PC-3 (cell line): ENCODE data around the gene FAH. TPM values are rescaled to one million over a fixed set of nuclear protein-coding genes. Genes with fewer than 3 reads are reported as not detected.

ENCODE experiments used
- ATAC-seq: fragments of 200-7000 bp; cut with Tn5 transposase; 2 replicates; pipeline ENCODE4 v1.9.1; 2020; ENCODE audit warnings: mild to moderate bottlenecking, moderate library complexity
- BruUV-seq: library from RNA; stranded (reverse); fragments of 400-500 nt; replicated peaks from 2 replicates; lab custom pipeline; 2021; lab: Mats Ljungman, UMichigan
- CTCF ChIA-PET: fragments of 300-600 bp; sonication (Branson Sonifier 250); formaldehyde crosslinking; loops from one replicate; lab custom pipeline; 2022; ENCODE audit warnings: antibody characterized with exemption; lab: Charles Lee
- POLR2A ChIA-PET: fragments of 300-600 bp; sonication (Branson Sonifier 250); formaldehyde crosslinking; loops from one replicate; lab custom pipeline; 2022; ENCODE audit warnings: antibody characterized with exemption; ENCODE audit not compliant: unreplicated experiment; lab: Charles Lee
- DNase-seq: peaks from one replicate; pipeline ENCODE4 v3.0.0-alpha.2; 2015
- H2AFZ ChIP-seq: fragments of 300-600 bp; sonication (generic); 2 replicates; pipeline ENCODE4 v1.6.0; 2016; ENCODE audit warnings: antibody characterized with exemption, low read length
- H3F3A ChIP-seq: fragments of 300-600 bp; sonication (generic); one replicate; pipeline ENCODE4 v1.6.0; 2017; ENCODE audit warnings: antibody characterized with exemption, low read length, control low read depth, mild to moderate bottlenecking; ENCODE audit not compliant: unreplicated experiment
- H3K27ac ChIP-seq: fragments of 300-600 bp; sonication (generic); 2 replicates; pipeline ENCODE4 v1.5.1; 2016; ENCODE audit warnings: mild to moderate bottlenecking, low read length
- H3K27me3 ChIP-seq: fragments of 300-600 bp; sonication (generic); 2 replicates; pipeline ENCODE4 v1.6.1; 2016; ENCODE audit warnings: low read length, mixed read lengths
- H3K36me3 ChIP-seq: fragments of 300-600 bp; sonication (generic); 2 replicates; pipeline ENCODE4 v1.6.1; 2016; ENCODE audit warnings: low read depth, mixed run types, low read length, mixed read lengths
- H3K4me1 ChIP-seq: fragments of 300-600 bp; sonication (generic); 2 replicates; pipeline ENCODE4 v1.5.1; 2016; ENCODE audit warnings: low read length; ENCODE audit not compliant: insufficient read depth
- H3K4me2 ChIP-seq: fragments of 300-600 bp; sonication (generic); 2 replicates; pipeline ENCODE4 v1.6.0; 2016; ENCODE audit warnings: low read length
- H3K4me3 ChIP-seq: fragments of 300-600 bp; sonication (generic); 2 replicates; pipeline ENCODE4 v1.5.1; 2016; ENCODE audit warnings: mild to moderate bottlenecking, low read length, mixed read lengths
- H3K79me2 ChIP-seq: fragments of 300-600 bp; sonication (generic); 2 replicates; pipeline ENCODE4 v1.6.1; 2017; ENCODE audit warnings: low read length, mixed read lengths
- H3K9ac ChIP-seq: fragments of 300-600 bp; sonication (generic); 2 replicates; pipeline ENCODE4 v1.6.0; 2016; ENCODE audit warnings: mild to moderate bottlenecking, low read length
- H3K9me2 ChIP-seq: fragments of 300-600 bp; sonication (generic); replicated peaks from 2 replicates; pipeline ENCODE4 v1.6.1; 2016; ENCODE audit warnings: mixed run types, low read length, mixed read lengths
- H3K9me3 ChIP-seq: fragments of 300-600 bp; sonication (generic); 2 replicates; pipeline ENCODE4 v1.6.1; 2016; ENCODE audit warnings: low read length, mixed read lengths
- H4K20me1 ChIP-seq: fragments of 300-600 bp; sonication (generic); 2 replicates; pipeline ENCODE4 v1.6.1; 2016; ENCODE audit warnings: low read length, mixed read lengths
- CTCF ChIP-seq: fragments of 300-600 bp; sonication (generic); conservative IDR thresholded peaks from 2 replicates; pipeline ENCODE4 v1.5.1; 2017; ENCODE audit warnings: antibody characterized with exemption, low read depth, mild to moderate bottlenecking, low read length
- EZH2 ChIP-seq: fragments of 300-600 bp; sonication (generic); IDR thresholded peaks from one replicate; pipeline ENCODE4 v1.6.1; 2017; ENCODE audit warnings: antibody characterized with exemption, mild to moderate bottlenecking, low read length; ENCODE audit not compliant: unreplicated experiment
- EZH2phosphoT487 ChIP-seq: fragments of 300-600 bp; sonication (generic); IDR thresholded peaks from 2 replicates; pipeline ENCODE4 v1.6.1; 2018; ENCODE audit warnings: mild to moderate bottlenecking, antibody characterized with exemption, low read length, borderline replicate concordance
- intact Hi-C: fragments of 100-400 bp; cut with micrococcal nuclease; formaldehyde crosslinking; loops from 2 replicates; pipeline ENCODE4 v1.9.0; 2023
- total RNA-seq: library from RNA; depleted of rRNA; stranded (reverse); fragments of >200 nt; gene quantifications from 2 replicates; pipeline ENCODE4 v1.2.3, GENCODE V29; 2014

The FAH gene
- total RNA-seq, 1 experiment from 2014 or later: 55.4 TPM

- Histone ChIP-seq H3K27me3 (peaks cover 40% of the 10 kb centered on the region), H3K9me3 (no peaks in the 10 kb centered on the region), H3K4me3 (no peak overlapping the region), H2AFZ (no peak overlapping the region), H3K4me2 (no peak overlapping the region), H3K4me1 (no peaks in the 10 kb centered on the region; the same call in 1 of the 2 replicates), H3K9me2 (no peaks in the 10 kb centered on the region), H4K20me1 (no peaks in the 10 kb centered on the region), H3K36me3 (no peaks in the 10 kb centered on the region), H3F3A (no peaks in the 10 kb centered on the region), H3K79me2 (no peaks in the 10 kb centered on the region), H3K9ac (no peak overlapping the region), H3K27ac (no peak overlapping the region)
- no TSS peak for BruUV-seq
- ATAC-seq: no peak
- TF ChIP-seq CTCF (no peak), EZH2phosphoT487 (no peak), EZH2 (no peak)
- no peak for DNase-seq
- ChIA-PET POLR2A (no interaction called here), CTCF (no interaction called here)
- intact Hi-C loops: no loop called here
Observed at GRCh38 chr15:80207887-80208286, 55.1 kb downstream of the FAH start.

GRCh38 chr15:80208758-80209734 is 56.2 kb downstream of the FAH start:
- no peaks in the 10 kb centered on the region; the same call in 1 of the 2 replicates for H3K4me1 ChIP-seq
- peaks cover 40% of the 10 kb centered on the region for H3K27me3 ChIP-seq
- no peak overlapping the region for H3K27ac ChIP-seq
- no TSS peak for BruUV-seq
- ATAC-seq (no peak), DNase-seq (no peak)
- no peaks in the 10 kb centered on the region for H4K20me1 ChIP-seq
- H3K9me3 ChIP-seq: no peaks in the 10 kb centered on the region
- H3K9ac ChIP-seq: no peak overlapping the region
- POLR2A ChIA-PET: no interaction called here
- no peak overlapping the region for H3K4me3 ChIP-seq
- H2AFZ ChIP-seq: no peak overlapping the region
- H3K4me2 ChIP-seq: no peak overlapping the region
- TF ChIP-seq CTCF (no peak), EZH2phosphoT487 (no peak), EZH2 (no peak)
- H3K79me2 ChIP-seq: no peaks in the 10 kb centered on the region
- CTCF ChIA-PET: no interaction called here
- no peaks in the 10 kb centered on the region for H3K36me3 ChIP-seq
- no peaks in the 10 kb centered on the region for H3K9me2 ChIP-seq
- intact Hi-C loops: no loop called here
- no peaks in the 10 kb centered on the region for H3F3A ChIP-seq
